Endothelial cell of umbilical vein (primary cell): ENCODE data around the gene ANKRD45.

Experiments used
- CTCF ChIP-seq, 2 donors: IDR thresholded peaks; 1 replicate in 1 of 2; 2 replicates in 1 of 2; pipeline ENCODE4 v1.5.1; 2011; ENCODE audit warnings: low read length in 2 of 2, mild to moderate bottlenecking in 2 of 2, moderate library complexity in 2 of 2, control low read depth in 1 of 2, inconsistent platforms in 1 of 2, low read depth in 1 of 2; ENCODE audit not compliant: insufficient read depth in 1 of 2; ENCODE audit errors: extremely low read depth in 1 of 2
- EZH2 ChIP-seq: IDR thresholded peaks from 2 replicates; pipeline ENCODE4 v1.6.1; 2012; ENCODE audit warnings: borderline replicate concordance, low read depth, mild to moderate bottlenecking, moderate library complexity, low read length, inconsistent platforms; ENCODE audit not compliant: severe bottlenecking
- GATA2 ChIP-seq: IDR thresholded peaks from 2 replicates; pipeline ENCODE4 v1.7.0; 2011; ENCODE audit warnings: low read depth, mild to moderate bottlenecking, moderate library complexity, mixed read lengths, low read length; ENCODE audit not compliant: insufficient read length, insufficient read depth
- JUN ChIP-seq: IDR thresholded peaks from 2 replicates; pipeline ENCODE4 v1.6.1; 2011; ENCODE audit warnings: borderline replicate concordance, low read depth; ENCODE audit not compliant: insufficient read length, insufficient read depth
- MAX ChIP-seq: IDR thresholded peaks from 2 replicates; pipeline ENCODE4 v1.6.1; 2011; ENCODE audit not compliant: insufficient read depth, insufficient read length
- MYC ChIP-seq: IDR thresholded peaks from one replicate; pipeline ENCODE4 v1.6.1; 2011; ENCODE audit warnings: mild to moderate bottlenecking, low read depth, low read length
- POLR2A ChIP-seq: IDR thresholded peaks from 2 replicates; pipeline ENCODE4 v1.6.1; 2012; ENCODE audit warnings: low read depth, mild to moderate bottlenecking, control low read depth, low read length
- POLR2AphosphoS5 ChIP-seq: IDR thresholded peaks from 2 replicates; pipeline ENCODE4 v1.6.1; 2012; ENCODE audit warnings: low read depth, mild to moderate bottlenecking, control low read depth, low read length, moderate library complexity; ENCODE audit not compliant: insufficient read depth

- TF ChIP-seq POLR2A (no peak), EZH2 (no peak), CTCF (IDR thresholded peaks at IDR 0.05; ENCODE audit: extremely low read depth in 1 of 2, insufficient read depth in 1 of 2, low read depth in 1 of 2, low read length in 2 of 2) (no peak), JUN (no peak), POLR2AphosphoS5 (no peak), GATA2 (no peak), MAX (no peak), MYC (no peak)
Measured at GRCh38 chr1:173639102-173639501, 30.5 kb downstream of the ANKRD45 start.
